Aorta (tissue), 5 donors: ENCODE measurements around the gene G2E3. TPM values are rescaled to one million over a fixed set of nuclear protein-coding genes. Genes with fewer than 3 reads are reported as not detected.

ENCODE experiments used
- ATAC-seq: fragments of 200-7000 bp; cut with Tn5 transposase; one replicate; pipeline ENCODE4 v1.9.1; 2022; ENCODE audit warnings: moderate library complexity; ENCODE audit not compliant: low FRiP score
- DNase-seq, 2 donors: peaks; one replicate each; pipeline ENCODE4 v3.0.0-alpha.2; 2020
- H3K27ac ChIP-seq, 2 donors: one replicate each; pipeline ENCODE4 v1.5.1; 2013; ENCODE audit warnings: low read length in 2 of 2, mild to moderate bottlenecking in 2 of 2, moderate library complexity in 2 of 2, control low read depth in 1 of 2, inconsistent platforms in 1 of 2, low read depth in 1 of 2
- H3K27me3 ChIP-seq, 2 donors: one replicate each; pipeline ENCODE4 v1.6.1; 2013; ENCODE audit warnings: control low read depth in 1 of 2, low read length in 1 of 2, mild to moderate bottlenecking in 1 of 2, moderate library complexity in 1 of 2; ENCODE audit not compliant: insufficient read depth in 2 of 2, control insufficient read depth in 1 of 2
- H3K36me3 ChIP-seq, 2 donors: one replicate each; pipeline ENCODE4 v1.6.1; 2013; ENCODE audit warnings: control low read depth in 1 of 2, low read length in 1 of 2, mild to moderate bottlenecking in 1 of 2; ENCODE audit not compliant: insufficient read depth in 2 of 2, control insufficient read depth in 1 of 2
- H3K4me1 ChIP-seq, 2 donors: one replicate each; pipeline ENCODE4 v1.6.1; 2013; ENCODE audit warnings: low read length in 2 of 2, control low read depth in 1 of 2, mild to moderate bottlenecking in 1 of 2, moderate library complexity in 1 of 2; ENCODE audit not compliant: insufficient read depth in 2 of 2, control insufficient read depth in 1 of 2
- H3K4me3 ChIP-seq, 2 donors: one replicate each; pipeline ENCODE4 v1.5.1; 2013; ENCODE audit warnings: low read length in 2 of 2, control low read depth in 1 of 2, mild to moderate bottlenecking in 1 of 2
- H3K9me3 ChIP-seq: one replicate; pipeline ENCODE4 v1.6.1; 2013; ENCODE audit warnings: mild to moderate bottlenecking, low read length; ENCODE audit not compliant: control insufficient read depth
- WGBS, 2 donors: extraction: QIAGEN DNeasy Blood & Tissue Kit; methylation state at CpG; one replicate each; pipeline ENCODE4 v1.1.7; 2013; 5-methylcytosine and 5-hydroxymethylcytosine counted together
- intact Hi-C, 2 donors: fragments of 100-400 bp; cut with DNase I; formaldehyde crosslinking; loops; one replicate each; pipeline versions ENCODE4 v1.14.2 to v1.15.0; 2022
- long read RNA-seq, 2 donors: library from polyadenylated mRNA; unstranded; transcript quantifications; one replicate each; pipeline ENCODE4 v2.0.0, GENCODE V29; 2020 to 2021
- polyA plus RNA-seq, 2 donors: library from polyadenylated mRNA; stranded (reverse); fragments of 200-250 nt; gene quantifications; one replicate each; pipeline ENCODE4 v1.2.3, GENCODE V29; 2013
- total RNA-seq, 2 donors: library from RNA; stranded (reverse); fragmentation: NEBNext Ultra II Directional; extraction: Animal tissue kit (Norgen Biotek cat#: 25700); gene quantifications; one replicate each; pipeline ENCODE4 v1.2.1, GENCODE V29; 2021
- donor health status: healthy with polysubstance abuse.
- donor health status: Bipolar disorder and iron deficiency.
- donor health status: DM: no; HTN: no; CAD: no.
- donor health status: DM: no; HTN: no; CAD: no.
- donor health status: DM: yes; HTN: yes; CAD: no.

The G2E3 gene, protein sequence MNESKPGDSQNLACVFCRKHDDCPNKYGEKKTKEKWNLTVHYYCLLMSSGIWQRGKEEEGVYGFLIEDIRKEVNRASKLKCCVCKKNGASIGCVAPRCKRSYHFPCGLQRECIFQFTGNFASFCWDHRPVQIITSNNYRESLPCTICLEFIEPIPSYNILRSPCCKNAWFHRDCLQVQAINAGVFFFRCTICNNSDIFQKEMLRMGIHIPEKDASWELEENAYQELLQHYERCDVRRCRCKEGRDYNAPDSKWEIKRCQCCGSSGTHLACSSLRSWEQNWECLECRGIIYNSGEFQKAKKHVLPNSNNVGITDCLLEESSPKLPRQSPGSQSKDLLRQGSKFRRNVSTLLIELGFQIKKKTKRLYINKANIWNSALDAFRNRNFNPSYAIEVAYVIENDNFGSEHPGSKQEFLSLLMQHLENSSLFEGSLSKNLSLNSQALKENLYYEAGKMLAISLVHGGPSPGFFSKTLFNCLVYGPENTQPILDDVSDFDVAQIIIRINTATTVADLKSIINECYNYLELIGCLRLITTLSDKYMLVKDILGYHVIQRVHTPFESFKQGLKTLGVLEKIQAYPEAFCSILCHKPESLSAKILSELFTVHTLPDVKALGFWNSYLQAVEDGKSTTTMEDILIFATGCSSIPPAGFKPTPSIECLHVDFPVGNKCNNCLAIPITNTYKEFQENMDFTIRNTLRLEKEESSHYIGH
- total RNA-seq (10 to 100 TPM; 15.9 to 18.3 TPM), polyA plus RNA-seq (1 to 10 TPM; 4.0 to 7.4 TPM)
- long read RNA-seq, donor 1, full-length matches to known transcripts = 4 of 23 reads
- long read RNA-seq, donor 1, partial matches to known transcripts = 14 of 23 reads
- long read RNA-seq, donor 1, other reads (novel, unspliced or antisense) = 5 of 23 reads
- long read RNA-seq, donor 2, full-length matches to known transcripts = 3 of 5 reads
- long read RNA-seq, donor 2, partial matches to known transcripts = 1 of 5 reads
- long read RNA-seq, donor 2, other reads (novel, unspliced or antisense) = 1 of 5 reads

DNA sequence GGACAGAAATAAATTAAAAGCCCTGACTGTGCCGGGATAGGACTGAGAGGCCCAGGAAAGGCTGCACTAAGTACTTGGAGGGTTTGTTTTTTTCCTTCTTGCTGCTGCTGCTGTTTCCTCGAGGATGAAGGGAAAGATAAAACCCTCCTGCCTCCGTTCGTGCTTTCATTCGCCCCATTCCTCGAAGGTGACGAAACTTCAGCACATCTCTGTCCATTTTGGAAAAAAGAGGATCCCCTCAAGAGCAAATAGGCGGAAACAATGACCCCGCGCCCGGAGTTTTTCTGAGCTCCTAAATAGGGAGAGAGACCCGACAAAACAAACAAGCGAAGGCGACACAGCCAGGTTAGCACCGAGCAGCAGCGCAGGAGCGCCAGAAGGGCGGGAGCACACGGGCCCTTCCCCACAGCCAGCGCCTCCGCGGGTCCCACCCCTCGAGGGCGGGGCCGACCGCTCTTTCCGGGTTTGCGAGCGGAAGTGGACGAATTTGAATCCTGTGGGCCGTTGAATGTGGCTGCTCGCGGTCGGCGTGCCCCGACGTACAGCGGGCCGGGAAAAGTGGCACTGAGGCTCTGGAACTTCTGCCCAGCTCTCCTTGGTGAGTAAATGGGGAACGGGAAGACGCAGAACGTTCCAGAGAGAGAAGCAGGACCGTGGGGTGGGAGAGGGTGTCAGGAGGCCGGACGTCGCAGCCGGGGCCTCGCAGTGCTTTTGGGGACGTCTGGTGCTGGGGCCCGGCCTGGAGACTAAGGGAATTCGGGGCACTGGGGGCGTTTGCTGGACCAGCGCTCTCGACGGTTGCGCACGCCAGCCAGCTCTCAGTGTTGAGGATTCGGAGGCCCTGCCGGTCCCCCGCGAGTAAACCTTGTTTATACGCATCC is at the start of gene G2E3:
TSS of gene G2E3 (plus strand) at position 484 of the 881 bp plus-strand sequence. CDS start 21,922 bp downstream, outside the sequence.
- 0 to 1% methylated on average over 62 of the region's 62 CpGs for WGBS, 2 donors
- peak; percentile 98 for ATAC-seq
- intact Hi-C loops = no loop called here

DNA sequence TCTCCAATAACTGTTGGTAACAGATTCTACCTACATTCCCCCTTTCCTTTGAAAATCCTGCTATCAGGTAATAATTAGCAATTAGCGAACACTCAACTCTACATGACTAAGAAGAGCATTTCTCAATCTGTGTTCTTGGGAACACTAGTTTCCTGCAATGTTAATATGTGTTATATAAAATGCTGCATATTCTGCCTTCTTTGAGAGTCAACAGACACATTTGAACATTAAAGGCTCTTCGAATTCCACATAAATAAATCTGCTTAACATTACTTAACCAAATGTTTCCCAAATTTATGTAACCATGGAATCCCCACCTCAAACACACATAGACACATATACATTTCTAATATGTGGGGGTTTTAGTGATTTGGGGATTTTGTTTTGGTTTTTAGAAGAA is 41.2 kb upstream of the G2E3 start:
- H3K4me1 ChIP-seq = no peaks in the 10 kb centered on the region
- 80 to 87% methylated on average over 2 of the region's 2 CpGs for WGBS, 2 donors
- H3K9me3 ChIP-seq = no peaks in the 10 kb centered on the region
- DNase-seq (no peak), ATAC-seq (no peak)
- no peak overlapping the region for H3K27ac ChIP-seq
- no peaks in the 10 kb centered on the region for H3K27me3 ChIP-seq
- no peaks in the 10 kb centered on the region for H3K36me3 ChIP-seq
- intact Hi-C loops = no loop called here
- H3K4me3 ChIP-seq = no peak overlapping the region

More for the DNA sequence above, at the start of gene G2E3:
- peak within 1 kb of the TSS; percentile 37 to 76 for H3K27ac ChIP-seq
- H3K27me3 ChIP-seq = no peaks in the 10 kb centered on the region
- H3K9me3 ChIP-seq = no peaks in the 10 kb centered on the region
- no peaks in the 10 kb centered on the region for H3K36me3 ChIP-seq
- peak; percentile 92 to 96 for DNase-seq
- H3K4me3 ChIP-seq = peak within 1 kb of the TSS; percentile 84 to 94
- H3K4me1 ChIP-seq = peaks cover 0 to 3% of the 10 kb centered on the region in 2 donors

DNA sequence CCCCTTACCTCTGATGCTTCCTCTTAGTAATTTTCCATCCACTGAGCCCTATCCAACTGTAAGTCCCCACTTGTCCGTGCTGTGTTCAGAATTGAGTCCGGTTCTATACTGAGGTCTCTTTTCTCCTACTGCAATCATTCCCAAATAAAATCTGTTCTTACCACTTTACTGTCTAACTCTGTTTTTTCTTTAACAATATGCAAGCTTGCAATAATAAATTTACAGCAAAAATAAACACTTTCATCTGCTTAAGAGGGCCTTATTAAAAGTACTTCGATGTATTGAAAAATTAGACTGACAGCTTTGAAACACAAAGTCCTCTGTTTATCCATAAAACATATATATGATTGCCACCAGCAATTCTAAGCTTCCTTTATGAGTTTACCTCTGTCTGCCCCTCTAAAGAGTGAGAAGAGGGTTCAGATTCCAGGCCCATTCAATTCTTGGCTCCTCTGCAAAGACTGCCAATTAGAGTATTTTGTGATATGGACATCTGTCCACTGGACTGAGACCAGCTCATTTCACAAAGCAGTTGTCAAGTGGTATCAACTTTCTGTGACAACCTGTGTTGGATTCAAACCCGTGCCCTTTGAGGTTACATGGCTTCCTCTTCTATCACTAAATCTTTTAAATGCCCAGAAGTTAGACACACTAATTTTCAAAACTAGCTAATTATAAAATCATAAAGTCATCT is 39.9 kb upstream of the G2E3 start:
- Histone ChIP-seq H3K27ac (no peak overlapping the region), H3K36me3 (no peaks in the 10 kb centered on the region), H3K27me3 (no peaks in the 10 kb centered on the region), H3K4me1 (no peaks in the 10 kb centered on the region), H3K9me3 (no peaks in the 10 kb centered on the region), H3K4me3 (no peak overlapping the region)
- ATAC-seq = no peak
- intact Hi-C loops = no loop called here
- WGBS, 2 donors = 93% methylated on average over 4 of the region's 4 CpGs
- no peak for DNase-seq

DNA sequence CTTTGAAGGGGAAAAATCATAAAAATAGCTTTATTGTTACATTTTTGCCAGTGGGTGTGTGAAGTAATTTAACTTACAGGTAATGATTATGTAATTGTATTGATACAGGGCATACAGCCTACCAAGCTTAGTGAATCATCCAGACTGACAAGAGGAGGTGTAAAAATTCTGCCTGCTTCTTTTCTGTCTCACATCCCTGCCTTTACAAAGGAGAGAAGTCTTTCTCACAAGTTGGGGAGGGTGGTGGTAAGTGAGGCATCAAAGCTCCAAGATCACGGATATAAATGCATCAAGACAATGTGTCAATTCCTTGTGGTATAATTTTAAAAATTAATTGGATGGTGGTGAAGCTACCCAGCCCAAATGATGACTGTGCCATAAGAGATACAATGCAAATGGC is 39.0 kb upstream of the G2E3 start:
- Histone ChIP-seq H3K27ac (no peak overlapping the region), H3K36me3 (no peaks in the 10 kb centered on the region), H3K4me3 (no peak overlapping the region), H3K9me3 (no peaks in the 10 kb centered on the region), H3K4me1 (no peaks in the 10 kb centered on the region), H3K27me3 (no peaks in the 10 kb centered on the region)
- intact Hi-C loops = loop anchor here in 1 of 2 donors (5.0 kb wide), 1 partner anchor 143 kb away; no protein-coding TSS in a partner anchor
- WGBS, 2 donors = 79 to 91% methylated on average over 1 of the region's 1 CpG
- ATAC-seq (no peak), DNase-seq (no peak)

DNA sequence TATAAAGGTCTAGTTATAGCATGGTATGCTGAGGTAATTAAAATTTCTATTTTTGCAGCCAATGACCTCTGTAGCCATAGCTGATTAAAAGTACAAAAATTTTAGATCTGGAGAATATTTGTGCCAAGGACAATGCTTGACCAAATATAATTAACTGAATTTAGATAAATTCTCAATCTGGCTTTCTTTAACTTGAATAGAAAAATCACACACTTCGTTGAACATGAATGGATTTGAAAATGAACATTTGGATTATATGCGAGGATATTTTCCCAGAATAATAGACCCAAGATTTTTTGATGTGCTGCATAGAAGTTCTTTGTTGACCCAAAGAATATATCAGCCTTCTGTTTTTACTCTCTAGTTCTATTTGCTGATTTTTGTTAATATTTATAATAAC is 38.4 kb upstream of the G2E3 start:
- no peak overlapping the region for H3K27ac ChIP-seq
- no peaks in the 10 kb centered on the region for H3K4me1 ChIP-seq
- no peaks in the 10 kb centered on the region for H3K27me3 ChIP-seq
- intact Hi-C loops = loop anchor here in 1 of 2 donors (5.0 kb wide), 1 partner anchor 143 kb away; no protein-coding TSS in a partner anchor
- no peaks in the 10 kb centered on the region for H3K36me3 ChIP-seq
- ATAC-seq (no peak), DNase-seq (no peak)
- WGBS, 2 donors = 93 to 96% methylated on average over 2 of the region's 2 CpGs
- no peaks in the 10 kb centered on the region for H3K9me3 ChIP-seq
- no peak overlapping the region for H3K4me3 ChIP-seq

DNA sequence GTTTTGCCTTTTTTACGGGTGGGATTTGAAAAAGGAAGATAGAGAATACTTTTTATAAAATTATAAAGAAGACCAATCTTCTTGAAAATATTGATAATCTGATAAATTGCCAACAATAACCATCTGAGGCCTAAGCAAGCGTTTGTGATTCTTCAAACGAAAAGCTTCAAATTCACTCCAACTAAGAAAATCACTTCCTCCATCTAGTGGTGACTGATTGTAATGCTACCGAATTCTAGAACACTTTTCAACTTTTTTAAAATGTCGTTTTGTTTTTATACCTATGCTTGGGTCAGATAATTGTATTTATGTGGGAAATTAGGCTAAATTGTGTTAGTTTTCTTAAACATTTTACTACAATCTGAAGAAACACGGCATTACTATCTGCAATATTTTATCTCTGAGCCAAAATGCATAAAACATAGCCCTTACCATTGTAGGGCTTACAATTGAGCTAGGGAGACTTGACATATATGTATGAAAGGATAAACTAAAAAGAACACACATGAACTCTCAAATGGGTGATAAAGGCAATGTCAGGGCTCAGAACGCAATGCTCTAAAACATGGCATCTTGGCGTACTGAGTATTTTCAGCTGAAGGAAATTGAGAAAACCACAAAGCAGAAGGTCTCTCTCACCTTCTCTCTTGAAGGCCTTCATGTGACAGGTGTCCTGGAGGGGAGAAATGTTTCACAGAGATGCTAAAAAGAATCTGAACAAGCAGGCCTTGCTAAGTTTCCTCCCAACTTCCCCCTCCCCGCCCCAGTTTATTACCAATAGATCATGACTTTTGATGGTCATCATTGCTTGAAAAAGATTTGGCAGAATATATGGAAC is 36.8 kb upstream of the G2E3 start:
- DNase-seq = no peak
- Histone ChIP-seq H3K36me3 (no peaks in the 10 kb centered on the region), H3K9me3 (no peaks in the 10 kb centered on the region), H3K4me3 (no peak overlapping the region), H3K27me3 (no peaks in the 10 kb centered on the region), H3K27ac (no peak overlapping the region), H3K4me1 (no peaks in the 10 kb centered on the region)
- ATAC-seq = no peak
- intact Hi-C loops = loop anchor here in 1 of 2 donors (5.0 kb wide), 1 partner anchor 145 kb away; no protein-coding TSS in a partner anchor
- WGBS, 2 donors = 31 to 34% methylated on average over 9 of the region's 9 CpGs

DNA sequence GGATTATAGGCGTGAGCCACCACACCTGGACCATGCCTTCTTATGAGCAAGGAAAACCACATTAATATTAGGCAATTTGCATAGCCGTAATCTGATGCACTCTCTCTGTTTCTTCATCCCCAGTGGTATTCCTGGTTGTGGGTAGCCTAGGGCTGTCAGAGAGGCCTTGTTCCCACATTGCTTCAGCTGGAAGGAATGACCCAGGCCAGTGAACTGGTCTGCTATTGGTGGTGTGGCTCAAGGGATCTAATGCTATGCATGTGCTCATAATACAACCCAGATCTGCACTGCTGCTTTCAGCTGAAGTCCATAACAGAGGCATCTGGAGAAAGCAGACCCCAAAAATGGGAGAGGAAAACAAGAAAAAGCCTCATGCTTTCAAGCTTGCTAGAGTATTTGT is 33.1 kb upstream of the G2E3 start:
- no peak for DNase-seq
- Histone ChIP-seq H3K27me3 (no peaks in the 10 kb centered on the region), H3K9me3 (no peaks in the 10 kb centered on the region), H3K36me3 (no peaks in the 10 kb centered on the region), H3K27ac (no peak overlapping the region), H3K4me3 (no peak overlapping the region), H3K4me1 (no peaks in the 10 kb centered on the region)
- ATAC-seq = no peak
- 91 to 98% methylated on average over 2 of the region's 2 CpGs for WGBS, 2 donors
- intact Hi-C loops = no loop called here
